Stimulated activated CD8-positive, alpha-beta memory T cell treated with anti-CD3 and anti-CD28 coated beads, Interleukin-7, amount 100 ng/mL, for 4 hours (primary cell): Measurements from ENCODE around the gene CEACAM18.
A peak's percentile ranks its signal among the peaks of the same experiment; 100 is the strongest.

Experiments
- DNase-seq, 2 donors: peaks; one replicate each; pipeline ENCODE4 v3.0.0-alpha.2; 2020; ENCODE audit warnings: low read depth in 2 of 2

Gene CEACAM18

GRCh38 chr19:51531349-51532315, 53.3 kb downstream of the CEACAM18 start, which contains the start of gene SIGLEC6:
SIGLEC6 (minus strand) TSS chr19:51531670; CDS start chr19:51531648, 22 bp downstream.
- DNase-seq = peak in 1 of 2 donors; percentile 28

GRCh38 chr19:51535535-51535934, 57.2 kb downstream of the CEACAM18 start:
- DNase-seq = no peak

- DNase-seq = no peak
Observed at GRCh38 chr19:51539821-51540366, 61.6 kb downstream of the CEACAM18 start.
